Measurements from ENCODE around the gene SLC10A3.

GRCh38 chrX:154472685-154473632 is 17.5 kb downstream of the SLC10A3 start:
- TF ChIP-seq POLR2AphosphoS5 (IDR thresholded peaks at IDR 0.05; ENCODE audit: insufficient read depth, low read depth, low read length) (no peak), FOS (IDR thresholded peaks at IDR 0.05; ENCODE audit: borderline replicate concordance, insufficient read depth, low read length) (no peak), CTCF (IDR thresholded peaks at IDR 0.05; ENCODE audit: extremely low read depth in 1 of 2, insufficient read depth in 1 of 2, low read depth in 1 of 2, low read length in 2 of 2) (no peak), EZH2 (IDR thresholded peaks at IDR 0.05; ENCODE audit: borderline replicate concordance, low read depth, low read length, severe bottlenecking) (no peak), POLR2A (IDR thresholded peaks at IDR 0.05; ENCODE audit: low read depth, low read length) (no peak), GATA2 (IDR thresholded peaks at IDR 0.05; ENCODE audit: insufficient read depth, insufficient read length, low read depth, low read length) (no peak), MAX (IDR thresholded peaks at IDR 0.05; ENCODE audit: insufficient read depth, insufficient read length) (no peak), JUN (IDR thresholded peaks at IDR 0.05; ENCODE audit: borderline replicate concordance, insufficient read depth, insufficient read length, low read depth) (no peak), MYC (IDR thresholded peaks at IDR 0.05; ENCODE audit: low read depth, low read length) (no peak)
